Effector CD4-positive, alpha-beta T cell (primary cell): ENCODE data around the gene CIDEA. TPM values are rescaled to one million over a fixed set of nuclear protein-coding genes. Genes with fewer than 3 reads are reported as not detected.
A peak's percentile ranks its signal among the peaks of the same experiment; 100 is the strongest.
"Not testable (repeated sequence)": the region's sequence is repeated elsewhere in the genome, so short reads cannot be mapped to it uniquely, and the experiment has no call there.

Source experiments
- DNase-seq: peaks from one replicate; pipeline ENCODE4 v3.0.0-alpha.2; 2020
- total RNA-seq: gene quantifications from one replicate; lab custom pipeline; 2026; lab: John Stamatoyannopoulos, UW

The CIDEA gene, protein sequence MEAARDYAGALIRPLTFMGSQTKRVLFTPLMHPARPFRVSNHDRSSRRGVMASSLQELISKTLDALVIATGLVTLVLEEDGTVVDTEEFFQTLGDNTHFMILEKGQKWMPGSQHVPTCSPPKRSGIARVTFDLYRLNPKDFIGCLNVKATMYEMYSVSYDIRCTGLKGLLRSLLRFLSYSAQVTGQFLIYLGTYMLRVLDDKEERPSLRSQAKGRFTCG
- not detected for total RNA-seq

DNA sequence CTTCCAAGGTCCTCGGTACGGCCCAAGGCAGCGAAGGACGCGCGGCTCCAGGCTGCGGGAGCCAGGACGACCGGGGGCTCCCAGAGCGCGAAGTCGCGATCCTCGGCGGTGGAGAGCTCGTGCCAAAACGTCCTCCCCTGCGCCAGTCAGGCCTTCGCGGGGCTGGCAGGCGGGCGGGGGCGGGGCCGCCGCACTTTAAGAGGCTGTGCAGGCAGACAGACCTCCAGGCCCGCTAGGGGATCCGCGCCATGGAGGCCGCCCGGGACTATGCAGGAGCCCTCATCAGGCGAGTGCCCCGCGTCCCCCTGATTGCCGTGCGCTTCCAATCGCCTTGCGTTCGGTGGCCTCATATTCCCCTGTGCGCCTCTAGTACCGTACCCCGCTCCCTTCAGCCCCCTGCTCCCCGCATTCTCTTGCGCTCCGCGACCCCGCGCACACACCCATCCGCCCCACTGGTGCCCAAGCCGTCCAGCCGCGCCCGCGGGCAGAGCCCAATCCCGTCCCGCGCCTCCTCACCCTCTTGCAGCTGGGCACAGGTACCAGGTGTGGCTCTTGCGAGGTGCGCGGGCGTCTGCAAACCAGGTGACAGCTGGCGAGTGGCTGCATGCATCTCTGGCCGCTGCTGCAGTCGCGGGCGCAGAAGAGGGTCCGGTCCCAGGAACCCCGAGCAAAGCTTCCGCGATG, at the start of gene CIDEA:
Gene CIDEA, plus strand, starts transcription at position 226 of the 684 bp plus-strand sequence. Its CDS starts 23 bp downstream, at position 249.
- DNase-seq = no peak

DNA sequence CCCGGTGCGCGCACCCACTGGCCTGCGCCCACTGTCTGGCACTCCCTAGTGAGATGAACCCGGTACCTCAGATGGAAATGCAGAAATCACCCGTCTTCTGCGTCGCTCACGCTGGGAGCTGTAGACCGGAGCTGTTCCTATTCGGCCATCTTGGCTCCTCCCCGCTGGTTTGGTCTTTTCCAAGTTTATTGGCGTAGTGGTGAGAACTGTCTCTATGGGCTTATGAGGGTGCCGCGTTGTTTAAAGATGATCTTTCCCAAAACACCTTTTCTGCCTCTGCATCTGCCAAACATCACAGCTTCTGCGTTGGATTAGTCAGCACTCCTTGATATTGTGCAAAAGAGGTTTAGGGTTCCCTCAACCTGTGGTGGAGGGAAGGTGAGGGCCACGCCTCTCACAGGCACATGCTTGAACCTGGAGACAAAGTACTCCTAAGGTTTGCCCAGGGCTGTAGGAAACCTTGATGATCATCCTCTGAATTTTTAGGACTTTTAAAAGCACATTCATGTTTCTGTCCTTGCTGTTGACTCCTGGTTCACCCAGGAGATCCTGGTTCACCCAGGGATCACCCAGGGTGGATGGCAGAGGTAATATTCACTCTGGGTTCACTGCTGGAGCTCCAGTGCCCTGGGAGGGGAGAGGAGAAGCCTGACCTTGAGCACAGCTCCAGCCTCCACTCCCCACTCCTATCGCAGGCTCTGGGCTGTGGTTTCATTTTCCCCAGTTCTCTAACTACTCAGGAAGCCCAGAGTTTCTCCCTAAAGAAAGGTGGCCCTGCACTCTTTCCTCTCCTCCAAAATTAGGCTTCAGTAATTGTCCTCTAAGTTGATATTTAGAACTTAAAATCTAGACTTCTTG, 45.6 kb upstream of the CIDEA start:
- DNase-seq = not testable (repeated sequence)

- DNase-seq = not testable (repeated sequence)
These were observed 41.9 kb upstream of the CIDEA start for GRCh38 chr18:12212308-12212707.

- not testable (repeated sequence) for DNase-seq
These were observed 39.7 kb upstream of the CIDEA start for GRCh38 chr18:12214296-12215005.

GRCh38 chr18:12216471-12216870, 37.7 kb upstream of the CIDEA start:
- not testable (repeated sequence) for DNase-seq

- not testable (repeated sequence) for DNase-seq
These were observed 35.6 kb upstream of the CIDEA start for GRCh38 chr18:12218603-12219002.

DNA sequence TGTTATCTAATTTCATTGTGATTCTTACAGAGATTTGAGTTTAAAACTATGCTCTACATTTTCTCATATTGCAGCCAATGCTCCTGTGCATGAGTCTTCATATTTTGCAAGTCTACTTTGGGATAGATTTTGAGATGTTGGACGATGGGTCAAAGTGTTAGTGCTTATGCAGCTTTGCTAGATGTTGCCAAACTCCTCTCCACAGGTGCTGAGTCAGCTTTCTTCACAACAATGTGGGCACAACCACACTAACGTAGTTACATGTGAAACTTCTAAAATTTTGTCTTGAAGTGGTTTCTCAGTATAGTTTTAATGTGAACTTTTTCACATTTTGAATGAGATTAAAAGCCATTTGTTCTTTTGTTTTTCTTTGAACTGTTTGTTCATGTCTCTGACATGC, 32.1 kb upstream of the CIDEA start:
- not testable (repeated sequence) for DNase-seq

GRCh38 chr18:12223326-12223725, 30.8 kb upstream of the CIDEA start:
- DNase-seq = not testable (repeated sequence)

DNA sequence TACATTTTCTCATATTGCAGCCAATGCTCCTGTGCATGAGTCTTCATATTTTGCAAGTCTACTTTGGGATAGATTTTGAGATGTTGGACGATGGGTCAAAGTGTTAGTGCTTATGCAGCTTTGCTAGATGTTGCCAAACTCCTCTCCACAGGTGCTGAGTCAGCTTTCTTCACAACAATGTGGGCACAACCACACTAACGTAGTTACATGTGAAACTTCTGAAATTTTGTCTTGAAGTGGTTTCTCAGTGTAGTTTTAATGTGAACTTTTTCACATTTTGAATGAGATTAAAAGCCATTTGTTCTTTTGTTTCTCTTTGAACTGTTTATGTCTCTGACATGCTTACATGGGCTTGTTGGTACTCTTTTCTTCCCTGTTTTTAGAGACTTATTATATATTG, 27.4 kb upstream of the CIDEA start:
- DNase-seq = not testable (repeated sequence)

GRCh38 chr18:12227399-12228186, 26.6 kb upstream of the CIDEA start:
- not testable (repeated sequence) for DNase-seq

- DNase-seq = not testable (repeated sequence)
These were observed 25.9 kb upstream of the CIDEA start for GRCh38 chr18:12228308-12228707.

GRCh38 chr18:12230561-12230960, 23.6 kb upstream of the CIDEA start:
- not testable (repeated sequence) for DNase-seq

GRCh38 chr18:12231040-12231882, 22.9 kb upstream of the CIDEA start:
- no peak for DNase-seq

DNA sequence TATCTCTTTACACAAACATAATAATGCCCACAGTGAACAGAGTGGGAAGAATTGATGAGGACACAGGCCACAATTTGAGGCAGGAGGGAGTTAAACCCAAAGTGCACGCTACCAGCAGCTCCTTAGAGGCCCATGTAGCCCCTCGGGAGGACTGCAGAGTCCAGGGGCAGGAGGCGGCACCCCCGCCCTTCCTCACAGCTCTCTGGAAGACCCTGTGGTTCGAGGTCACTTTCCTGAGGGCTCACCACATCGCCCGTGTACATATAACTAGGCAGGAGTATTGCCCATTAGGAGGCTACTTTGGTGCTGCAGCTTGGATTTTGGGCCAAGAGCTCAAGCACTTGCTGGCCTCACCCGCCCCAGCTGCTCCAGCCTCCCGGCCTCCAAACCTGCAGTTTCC, 22.2 kb upstream of the CIDEA start:
- no peak for DNase-seq

DNA sequence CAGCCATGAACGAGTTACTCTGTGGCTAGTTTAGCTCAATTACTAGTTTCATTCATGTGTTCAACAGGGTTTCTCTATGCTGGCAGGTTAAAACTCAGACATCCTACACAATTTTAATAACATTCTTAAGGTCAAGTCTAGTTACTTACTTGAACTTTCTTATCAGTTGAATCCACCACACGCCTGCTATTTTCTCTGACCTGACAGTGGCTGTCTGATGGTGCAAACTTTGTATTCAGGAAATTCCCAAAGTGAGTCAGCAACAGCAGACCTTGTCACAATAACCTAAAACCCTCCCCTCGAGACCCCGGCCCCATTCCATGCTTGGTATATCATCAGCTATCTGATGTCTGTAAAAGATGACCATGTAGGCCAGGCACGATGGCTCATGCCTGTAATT, 20.8 kb upstream of the CIDEA start:
- DNase-seq = no peak

DNA sequence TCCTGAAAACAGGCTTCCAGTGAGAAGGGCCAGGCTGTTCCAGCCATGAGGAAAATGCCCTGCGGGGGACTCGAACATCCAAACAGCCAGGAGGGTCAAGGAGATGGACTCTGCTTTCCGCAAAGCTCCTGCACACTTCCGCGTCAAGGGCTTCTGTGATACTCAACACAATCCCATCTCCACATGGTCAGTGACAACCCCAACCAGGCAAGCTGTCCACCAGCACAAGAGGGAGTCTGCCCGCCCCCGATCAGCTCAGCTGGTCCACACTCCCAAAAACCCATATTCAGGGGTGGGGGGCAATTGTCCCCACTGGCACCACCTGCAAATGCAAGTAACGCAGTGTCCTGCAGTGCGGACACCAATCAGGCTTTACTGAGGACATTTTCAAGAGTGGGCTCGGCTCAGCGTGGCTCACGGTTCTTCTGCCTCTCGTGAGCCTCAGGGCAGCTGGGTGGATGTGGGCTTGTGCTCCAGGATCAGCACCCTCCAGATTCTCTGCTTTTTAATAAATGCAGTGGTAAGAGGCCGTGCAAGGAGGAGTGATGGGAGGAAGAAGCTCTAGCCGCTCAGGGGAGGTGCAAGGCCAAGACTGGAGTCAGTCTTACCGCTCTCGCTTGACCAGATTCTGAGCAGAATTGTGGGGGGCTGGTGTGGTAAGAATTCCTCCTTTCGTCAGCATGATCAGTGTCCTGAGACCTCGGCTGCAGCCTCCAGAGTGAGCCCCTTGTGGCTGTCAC, 19.5 kb upstream of the CIDEA start:
- DNase-seq = no peak

DNA sequence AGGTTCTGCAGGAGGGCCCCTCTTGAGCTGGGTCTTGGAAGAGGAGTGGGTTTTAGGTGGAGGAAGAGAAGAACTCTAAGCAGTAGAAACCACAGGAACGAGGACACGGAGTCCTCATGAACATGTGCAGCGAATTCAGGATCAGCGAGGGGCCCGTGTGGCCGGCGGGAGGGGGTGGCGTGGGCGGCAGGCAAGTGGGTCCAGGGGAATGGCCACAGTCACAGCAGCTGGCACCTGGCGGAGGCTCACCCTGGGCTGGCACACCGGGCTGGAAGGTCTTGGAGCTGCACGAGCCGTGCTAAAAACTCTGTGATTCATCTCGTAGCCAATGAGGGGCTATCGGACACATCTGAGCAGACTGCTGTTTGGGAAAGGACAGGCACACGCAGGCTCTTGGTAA, 18.0 kb upstream of the CIDEA start:
- DNase-seq = no peak

GRCh38 chr18:12236934-12237832, 17.0 kb upstream of the CIDEA start:
- peak; percentile 35 for DNase-seq

DNA sequence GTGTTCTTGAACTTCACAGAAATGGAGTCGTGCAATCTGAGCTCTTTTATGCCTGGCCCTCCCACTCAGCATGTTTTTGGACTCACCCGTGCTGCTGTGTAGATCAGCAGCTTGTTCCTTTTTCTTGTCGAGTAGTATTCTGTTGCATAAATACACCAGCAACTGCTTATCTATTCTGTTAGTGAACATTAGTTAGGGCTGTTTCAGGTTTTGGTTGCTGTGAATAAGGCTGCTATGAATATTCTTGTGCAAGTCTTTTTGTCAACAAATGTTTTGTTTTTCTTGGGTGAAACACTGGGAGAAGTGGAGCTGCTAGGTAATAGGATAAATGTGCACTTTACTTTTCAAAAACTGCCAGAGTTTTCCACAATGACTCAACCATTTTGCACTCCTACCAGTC, 15.3 kb upstream of the CIDEA start:
- no peak for DNase-seq
